HG02973 (cell line): ENCODE results near the gene KREMEN1.

ENCODE experiments used
- ATAC-seq: cut with Tn5 transposase; IDR thresholded peaks from one replicate; pipeline ENCODE4 v1.9.1; 2021; ENCODE audit warnings: moderate library complexity; ENCODE audit not compliant: unreplicated experiment

KREMEN1 gene

GRCh38 chr22:29126670-29127395, 54.0 kb downstream of the KREMEN1 start:
- ATAC-seq, result no peak

- no peak for ATAC-seq
These were observed 56.3 kb downstream of the KREMEN1 start for GRCh38 chr22:29128891-29129807.

DNA sequence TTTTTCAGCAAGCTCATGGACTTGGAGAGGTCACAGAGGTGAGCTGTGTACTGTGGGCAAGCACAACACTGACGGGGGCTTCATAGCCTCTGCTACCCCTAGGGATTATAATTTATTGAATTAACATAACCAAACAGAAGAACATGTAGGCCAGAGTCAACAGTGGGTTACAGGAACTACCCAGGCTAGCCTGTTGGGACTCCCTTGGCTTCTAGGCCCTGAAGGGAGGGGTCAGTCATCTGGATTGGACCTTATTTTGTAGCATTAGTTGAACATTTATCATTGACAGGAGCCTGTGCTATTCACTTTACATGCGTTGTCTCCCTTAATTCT, 56.9 kb downstream of the KREMEN1 start:
- no peak for ATAC-seq

- no peak for ATAC-seq
These were observed 57.6 kb downstream of the KREMEN1 start for GRCh38 chr22:29130476-29130875.

DNA sequence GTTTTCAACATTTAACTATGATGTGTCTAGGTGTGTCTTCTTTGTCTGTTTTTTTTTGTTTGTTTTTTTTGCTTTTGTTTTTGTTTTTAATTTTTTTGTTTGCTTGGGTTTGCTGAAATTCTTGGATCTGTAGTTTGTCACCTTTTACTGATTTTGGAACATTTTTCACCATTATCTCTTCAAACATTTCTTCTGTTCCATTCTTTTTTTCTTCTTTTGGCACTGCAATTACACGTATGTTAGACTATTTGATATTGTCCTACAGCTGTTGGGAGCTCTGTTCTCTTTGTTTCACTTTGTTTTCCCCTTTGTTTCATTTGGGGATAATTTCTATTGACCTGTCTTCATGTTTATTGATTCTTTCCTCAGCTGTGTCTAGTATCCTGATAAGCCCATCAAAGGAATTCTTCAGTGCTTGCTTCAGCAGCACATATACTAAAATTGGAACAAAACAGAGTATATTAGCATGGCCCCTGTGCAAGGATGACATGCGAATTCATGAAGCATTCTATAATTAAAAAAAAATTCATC, 60.8 kb downstream of the KREMEN1 start:
- no peak for ATAC-seq

DNA sequence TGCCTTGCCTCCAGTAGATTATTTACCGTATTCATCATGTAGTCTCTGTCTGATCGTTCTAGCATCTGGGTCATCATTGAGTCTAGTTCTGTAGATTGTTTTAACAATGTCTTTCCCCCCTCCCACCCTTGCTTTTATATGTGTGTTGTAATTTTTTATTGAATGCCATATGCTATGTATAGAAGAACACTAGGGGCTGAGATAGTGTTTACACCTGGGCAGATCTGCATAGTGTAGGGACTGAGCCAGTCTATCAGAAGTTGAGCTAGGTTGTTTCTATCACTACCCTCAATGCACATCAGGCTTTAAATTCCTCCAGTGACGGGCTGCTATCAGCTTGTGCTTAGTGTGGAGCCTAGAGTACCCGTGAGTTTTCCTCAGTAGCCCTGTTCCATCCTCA, 61.6 kb downstream of the KREMEN1 start:
- ATAC-seq, result no peak

DNA sequence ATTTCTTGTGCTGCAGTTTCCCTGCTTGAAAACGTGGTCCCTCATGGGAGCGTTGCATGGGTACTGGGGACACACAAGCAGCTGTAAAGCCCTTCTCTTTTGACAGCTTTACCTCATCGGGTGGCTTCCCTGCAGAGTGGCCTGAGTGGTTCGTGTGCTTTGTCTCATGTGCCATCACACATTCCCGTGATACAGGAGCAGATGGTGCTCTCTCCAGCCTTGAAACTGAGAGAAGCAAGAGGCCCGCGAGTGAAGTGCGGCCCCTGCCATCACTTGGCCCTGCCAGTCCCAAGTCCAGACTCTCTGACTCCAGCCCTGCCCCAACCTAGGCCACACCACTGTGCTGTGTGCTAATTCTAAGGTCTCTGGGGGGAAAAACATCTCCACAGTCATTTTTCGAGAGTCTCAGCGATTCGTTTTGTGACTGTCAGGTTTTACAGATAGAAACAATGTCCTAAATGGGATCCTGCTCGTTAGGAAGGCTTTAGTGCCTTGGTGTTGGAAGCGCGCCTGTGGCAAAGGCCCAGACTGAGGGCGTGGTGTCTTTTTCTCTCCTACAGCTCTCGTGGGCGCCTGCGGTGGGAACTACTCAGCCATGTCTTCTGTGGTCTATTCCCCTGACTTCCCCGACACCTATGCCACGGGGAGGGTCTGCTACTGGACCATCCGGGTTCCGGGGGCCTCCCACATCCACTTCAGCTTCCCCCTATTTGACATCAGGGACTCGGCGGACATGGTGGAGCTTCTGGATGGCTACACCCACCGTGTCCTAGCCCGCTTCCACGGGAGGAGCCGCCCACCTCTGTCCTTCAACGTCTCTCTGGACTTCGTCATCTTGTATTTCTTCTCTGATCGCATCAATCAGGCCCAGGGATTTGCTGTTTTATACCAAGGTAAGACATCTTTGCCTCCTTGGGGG, 64.2 kb downstream of the KREMEN1 start:
- no peak for ATAC-seq

GRCh38 chr22:29138556-29139305, 65.9 kb downstream of the KREMEN1 start:
- ATAC-seq, result no peak

- ATAC-seq, result no peak
These were observed 67.3 kb downstream of the KREMEN1 start for GRCh38 chr22:29139965-29140782.

GRCh38 chr22:29141078-29141688, 68.3 kb downstream of the KREMEN1 start:
- ATAC-seq, result no peak

GRCh38 chr22:29142116-29142515, 69.3 kb downstream of the KREMEN1 start:
- ATAC-seq, result no peak

DNA sequence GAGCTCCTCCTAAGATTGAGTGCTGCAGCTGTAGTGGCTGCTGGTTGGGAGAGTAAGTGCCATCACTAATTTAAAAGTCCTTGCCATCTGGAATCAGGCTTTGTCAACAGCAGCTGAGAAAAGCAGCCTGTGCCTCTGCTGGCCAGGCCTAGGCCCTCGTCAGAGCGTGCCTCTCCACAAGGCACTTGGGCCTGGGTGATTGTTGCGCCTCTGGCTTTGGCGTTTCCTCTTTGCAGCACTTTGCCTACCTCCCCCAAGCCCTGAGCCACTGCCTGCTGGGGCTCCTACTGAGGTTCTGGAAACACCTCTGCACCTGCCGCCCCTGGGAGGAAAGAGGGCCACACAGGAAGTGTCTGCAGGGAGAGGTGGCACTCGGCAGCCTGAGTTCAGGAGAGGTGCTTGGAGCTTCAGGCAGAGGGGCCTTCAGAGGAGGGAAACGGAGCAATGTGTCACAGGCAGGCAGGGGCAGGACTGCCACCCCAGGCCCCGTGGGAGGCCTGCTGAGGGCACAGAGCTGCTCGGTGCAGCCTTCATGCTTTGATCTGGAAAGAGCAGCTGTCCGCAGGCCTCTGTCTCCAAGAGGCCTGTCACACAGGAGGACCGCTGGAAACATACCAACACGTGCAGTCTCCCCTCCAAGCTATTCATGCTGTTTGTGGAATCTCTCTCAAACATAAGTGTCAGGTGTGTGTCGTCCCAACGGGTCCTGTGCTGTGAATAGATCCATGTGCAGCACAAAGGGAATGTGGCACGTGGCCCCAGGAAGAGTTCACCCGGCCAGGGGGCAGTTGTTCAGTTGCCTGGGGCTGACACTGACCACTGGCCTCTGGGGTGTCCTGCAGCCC, 71.3 kb downstream of the KREMEN1 start:
- no peak for ATAC-seq

DNA sequence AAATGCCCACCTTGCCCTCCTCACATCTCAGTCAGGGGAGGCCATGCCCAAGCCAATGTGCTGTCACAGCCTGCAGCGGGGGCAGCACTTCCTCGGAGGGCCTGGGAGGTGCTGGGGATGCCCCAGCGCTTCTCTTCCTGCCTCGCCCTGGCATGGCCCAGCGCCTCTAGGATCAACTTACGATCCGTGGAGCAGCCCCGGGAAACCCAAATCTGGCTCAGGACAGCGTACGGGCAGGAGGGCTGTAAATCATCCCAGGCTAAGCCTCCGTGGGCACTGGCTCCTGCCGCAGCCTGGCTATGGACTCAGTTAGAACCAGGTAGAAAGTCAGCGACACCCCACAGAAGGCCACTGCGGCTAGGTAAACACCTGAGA, 71.9 kb downstream of the KREMEN1 start:
- ATAC-seq, result no peak

- ATAC-seq, result no peak
These were observed 72.7 kb downstream of the KREMEN1 start for GRCh38 chr22:29145321-29146072.

GRCh38 chr22:29146091-29146560, 73.3 kb downstream of the KREMEN1 start:
- ATAC-seq, result no peak

DNA sequence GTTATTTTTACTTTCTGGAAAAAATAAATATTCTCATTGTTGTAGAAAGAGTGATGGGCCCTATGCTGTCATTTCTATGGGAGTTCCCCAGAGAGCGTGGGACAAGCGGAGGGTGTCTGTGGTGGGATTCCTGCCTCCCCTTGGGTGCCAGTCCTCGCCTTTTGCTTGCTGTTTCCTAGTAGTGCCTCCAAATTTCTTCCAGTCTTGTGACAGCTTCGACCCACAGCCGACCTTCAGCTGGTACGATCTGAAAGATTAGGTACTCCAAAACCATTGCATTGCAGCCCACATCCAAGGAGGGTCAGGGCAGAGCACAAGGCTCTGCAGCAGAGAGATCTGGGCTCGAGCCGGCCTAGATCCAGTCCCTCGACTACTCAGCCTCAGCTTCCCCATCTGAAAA, 73.9 kb downstream of the KREMEN1 start:
- ATAC-seq, result no peak

DNA sequence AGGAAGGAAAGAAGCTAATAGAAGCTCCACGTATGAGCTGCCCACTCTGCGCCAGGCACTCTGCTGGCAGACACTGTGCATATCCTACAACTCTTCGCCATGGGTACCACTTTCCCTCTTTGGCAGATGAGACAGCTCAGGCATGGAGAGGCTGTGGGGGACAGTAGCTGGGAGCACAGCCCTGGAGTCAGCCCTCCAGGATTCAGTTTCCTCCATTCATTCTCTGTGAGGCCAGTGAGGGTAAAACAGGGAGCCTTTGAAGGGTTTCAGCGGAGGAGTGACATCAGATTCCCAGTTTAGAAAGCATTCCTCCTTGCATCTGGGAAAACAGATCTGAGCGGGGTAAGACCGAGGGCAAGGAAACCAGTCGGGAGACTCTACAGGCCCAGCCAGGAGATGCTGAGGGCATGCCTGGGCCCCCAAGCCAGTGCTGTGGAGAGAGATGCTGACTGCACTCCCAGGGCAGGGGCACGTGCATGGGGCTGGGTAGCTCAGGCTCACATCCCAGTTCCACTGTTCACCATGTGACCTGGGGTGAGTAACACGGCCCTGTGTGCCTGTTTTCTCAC, 74.6 kb downstream of the KREMEN1 start:
- ATAC-seq, result no peak
